SK-N-MC (cell line): ENCODE data around the gene OR2AG2.

Experiments
- EZH2 ChIP-seq: fragments of 200-600 bp; sonication (generic); IDR thresholded peaks from one replicate; pipeline ENCODE4 v1.6.1; 2017; ENCODE audit warnings: antibody characterized with exemption
- FOXP2 ChIP-seq: optimal IDR thresholded peaks from 2 replicates; pipeline ENCODE3; 2011; ENCODE audit warnings: mild to moderate bottlenecking, moderate library complexity; ENCODE audit not compliant: insufficient read depth; ENCODE audit errors: extremely low read length, control extremely low read depth
- POLR2AphosphoS5 ChIP-seq: IDR thresholded peaks from 2 replicates; pipeline ENCODE4 v1.6.1; 2012; ENCODE audit warnings: mild to moderate bottlenecking, low read depth, low read length, borderline replicate concordance

DNA sequence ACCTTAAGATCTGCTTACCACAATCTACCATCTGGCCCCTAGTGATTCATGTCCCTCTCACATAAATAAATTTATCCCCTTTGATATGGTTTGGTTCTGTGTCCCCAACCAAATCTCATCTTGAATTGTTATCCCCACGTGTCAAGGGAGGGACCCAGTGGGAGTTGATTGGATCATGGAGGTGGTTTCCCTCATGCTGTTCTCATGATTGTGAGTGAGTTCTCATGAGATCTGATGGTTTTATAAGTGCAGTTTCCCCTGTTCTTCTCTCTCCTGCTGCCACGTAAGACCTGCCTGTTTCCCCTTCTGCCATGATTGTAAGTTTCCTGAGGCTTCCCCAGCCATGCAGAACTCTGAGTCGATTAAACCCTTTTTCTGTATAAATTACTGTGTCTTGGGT is 37.2 kb downstream of the OR2AG2 start:
- no peak for TF ChIP-seq POLR2AphosphoS5
- no peak for TF ChIP-seq EZH2
- TF ChIP-seq FOXP2, result no peak
